ENCODE data around the gene AMDHD1. TPM values are rescaled to one million over a fixed set of nuclear protein-coding genes. Genes with fewer than 3 reads are reported as not detected.
"Not testable (repeated sequence)": the region's sequence is repeated elsewhere in the genome, so short reads cannot be mapped to it uniquely, and the experiment has no call there.

The AMDHD1 gene
- total and polyA plus RNA-seq, 7 experiments from 2014 or later, result 0.32 to 2.4 (median 0.77) TPM

DNA sequence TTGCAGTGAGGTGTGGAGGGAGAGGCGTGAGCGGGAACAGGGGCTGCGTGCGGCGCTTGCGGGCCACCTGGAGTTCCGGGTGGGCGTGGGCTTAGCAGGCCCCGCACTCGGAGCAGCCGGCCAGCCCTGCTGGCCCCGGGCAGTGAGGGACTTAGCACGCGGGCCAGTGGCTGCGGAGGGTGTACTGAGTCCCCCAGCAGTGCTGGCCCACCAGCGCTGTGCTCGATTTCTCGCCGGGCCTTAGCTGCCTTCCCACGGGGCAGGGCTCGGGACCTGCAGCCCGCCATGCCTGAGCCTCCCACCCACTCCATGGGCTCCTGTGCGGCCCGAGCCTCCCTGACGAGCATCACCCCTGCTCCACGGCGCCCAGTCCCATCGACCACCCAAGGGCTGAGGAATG is 26.0 kb downstream of the AMDHD1 start:
- POLR2A ChIA-PET, H3K4me1 Mint-ChIP-seq, ATAC-seq: not testable (repeated sequence)

DNA sequence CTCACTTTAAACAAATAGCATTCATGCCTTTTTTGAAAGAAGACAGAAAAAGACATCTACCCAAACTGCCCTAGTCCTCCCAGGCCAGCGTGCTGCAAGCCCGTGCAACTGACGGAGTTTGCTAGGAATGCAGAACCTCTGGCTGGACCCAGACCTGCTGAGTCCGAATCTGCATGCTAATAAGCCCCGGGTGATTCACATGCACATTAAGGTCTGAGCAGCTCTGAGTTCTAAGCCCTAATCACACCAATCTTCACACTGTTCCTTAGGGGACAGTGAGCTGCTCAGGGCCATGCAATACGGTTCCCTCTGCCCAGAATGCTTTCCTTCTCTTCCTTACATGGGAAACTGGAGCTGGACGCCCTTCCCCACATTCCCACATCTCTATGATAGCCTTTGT is 27.8 kb downstream of the AMDHD1 start:
- Mint-ChIP-seq H3K27me3 (no peaks in the 10 kb centered on the region), H3K36me3 (peaks cover 0 to 14% (median 9%) of the 10 kb centered on the region in 5 donors), H3K4me3 (no peak overlapping the region), H3K4me1 (no peaks in the 10 kb centered on the region), H3K9me3 (no peaks in the 10 kb centered on the region), H3K27ac (no peak overlapping the region)
- Histone ChIP-seq H3K4me3 (ENCODE audit: low read length) (no peak overlapping the region), H3K27ac (ENCODE audit: low read depth, low read length) (no peak overlapping the region), H3K9me3 (ENCODE audit: control insufficient read depth in 2 of 3, low read length in 3 of 3) (no peaks in the 10 kb centered on the region), H3K4me1 (ENCODE audit: control insufficient read depth in 2 of 2, insufficient read depth in 2 of 2, low read length in 2 of 2) (no peaks in the 10 kb centered on the region), H3K36me3 (ENCODE audit: control insufficient read depth in 2 of 3, insufficient read depth in 3 of 3, low read length in 3 of 3) (no peaks in the 10 kb centered on the region), H3K27me3 (ENCODE audit: control insufficient read depth in 2 of 2, insufficient read depth in 2 of 2, low read length in 2 of 2) (no peaks in the 10 kb centered on the region)
- intact Hi-C loops (cut with micrococcal nuclease), result no loop called here
- CTCF ChIA-PET, result no interaction called here
- POLR2A ChIA-PET, result no interaction called here
- ATAC-seq (no peak), DNase-seq (no peak)

More for the DNA sequence above, 26.0 kb downstream of the AMDHD1 start:
- H3K4me1 ChIP-seq (ENCODE audit: control insufficient read depth in 2 of 2, insufficient read depth in 2 of 2, low read length in 2 of 2); H3K27me3 ChIP-seq (ENCODE audit: control insufficient read depth in 2 of 2, insufficient read depth in 2 of 2, low read length in 2 of 2); H3K9me3 Mint-ChIP-seq; intact Hi-C loops (cut with micrococcal nuclease); H3K27me3 Mint-ChIP-seq; H3K4me3 ChIP-seq (ENCODE audit: low read length); H3K9me3 ChIP-seq (ENCODE audit: control insufficient read depth in 2 of 3, low read length in 3 of 3); H3K27ac Mint-ChIP-seq; H3K27ac ChIP-seq (ENCODE audit: low read depth, low read length); H3K36me3 ChIP-seq (ENCODE audit: control insufficient read depth in 2 of 3, insufficient read depth in 3 of 3, low read length in 3 of 3); DNase-seq; H3K4me3 Mint-ChIP-seq: not testable (repeated sequence)
- CTCF ChIA-PET, result interaction anchor here (1.2 kb wide), 1 partner anchor 29 kb away, joined by 3 read pairs; no protein-coding TSS in a partner anchor
- peaks cover 0 to 14% (median 9%) of the 10 kb centered on the region in 5 donors for H3K36me3 Mint-ChIP-seq

DNA sequence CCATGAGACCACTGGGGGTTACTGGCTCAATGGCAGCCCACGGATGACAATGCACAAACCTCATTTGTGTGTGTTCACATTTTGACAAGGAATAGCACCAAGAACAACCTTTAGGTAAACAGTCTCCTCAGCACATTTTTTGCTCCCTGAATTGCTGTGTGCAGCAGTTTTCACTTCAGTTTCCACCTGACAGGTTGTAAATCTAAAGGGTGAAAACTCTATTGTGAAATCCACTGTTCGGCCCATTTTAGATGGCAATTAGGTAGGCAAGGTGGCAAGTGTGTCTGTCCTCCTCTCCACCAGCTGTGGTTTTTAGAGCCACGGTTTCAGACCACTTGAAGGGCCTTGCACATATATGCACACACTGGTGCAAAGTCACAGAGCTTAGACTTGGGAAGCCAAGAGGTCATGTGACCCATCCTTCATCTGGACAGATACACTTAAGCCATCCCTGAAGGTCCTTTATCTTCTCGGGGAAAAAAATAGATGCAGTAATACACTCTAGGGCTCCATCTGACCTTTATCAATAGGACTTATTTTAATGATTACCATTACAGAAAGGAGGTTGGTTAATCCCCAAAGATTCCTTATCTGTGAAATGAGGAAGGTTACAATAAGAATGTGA is 29.8 kb downstream of the AMDHD1 start:
- DNase-seq (no peak), ATAC-seq (no peak)
- Mint-ChIP-seq H3K27ac (no peak overlapping the region), H3K4me3 (no peak overlapping the region), H3K36me3 (peaks cover 0 to 6% (median 0%) of the 10 kb centered on the region in 5 donors), H3K4me1 (no peaks in the 10 kb centered on the region), H3K27me3 (no peaks in the 10 kb centered on the region), H3K9me3 (no peaks in the 10 kb centered on the region)
- intact Hi-C loops (cut with micrococcal nuclease), result no loop called here
- Histone ChIP-seq H3K36me3 (ENCODE audit: control insufficient read depth in 2 of 3, insufficient read depth in 3 of 3, low read length in 3 of 3) (no peaks in the 10 kb centered on the region), H3K4me1 (ENCODE audit: control insufficient read depth in 2 of 2, insufficient read depth in 2 of 2, low read length in 2 of 2) (no peaks in the 10 kb centered on the region), H3K27ac (ENCODE audit: low read depth, low read length) (no peak overlapping the region), H3K27me3 (ENCODE audit: control insufficient read depth in 2 of 2, insufficient read depth in 2 of 2, low read length in 2 of 2) (no peaks in the 10 kb centered on the region), H3K4me3 (ENCODE audit: low read length) (no peak overlapping the region), H3K9me3 (ENCODE audit: control insufficient read depth in 2 of 3, low read length in 3 of 3) (no peaks in the 10 kb centered on the region)
- CTCF ChIA-PET, result no interaction called here
- POLR2A ChIA-PET, result interaction anchor here (0.7 kb wide), 1 partner anchor 10 kb away, joined by 5 read pairs; no protein-coding TSS in a partner anchor

DNA sequence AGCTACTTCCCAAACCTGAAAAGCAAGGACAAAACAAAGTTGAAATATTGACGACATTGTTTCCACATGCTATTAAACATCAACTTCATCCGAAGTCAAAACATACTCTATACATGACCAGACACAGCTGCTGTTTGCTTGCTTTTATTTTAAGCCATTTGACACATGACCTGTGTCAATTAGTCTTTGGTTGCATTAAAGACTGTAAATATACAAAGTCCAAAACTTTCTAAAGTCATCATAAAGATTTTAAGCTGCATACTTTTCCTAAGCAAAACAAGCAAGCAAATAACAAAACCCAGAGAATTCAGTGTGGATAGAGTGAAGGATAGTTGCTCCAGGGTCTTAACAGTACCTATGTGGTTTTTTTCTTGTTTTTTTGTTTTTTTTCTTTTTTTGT is 31.2 kb downstream of the AMDHD1 start:
- no peak overlapping the region for H3K4me3 Mint-ChIP-seq
- POLR2A ChIA-PET, result no interaction called here
- Histone ChIP-seq H3K4me1 (ENCODE audit: control insufficient read depth in 2 of 2, insufficient read depth in 2 of 2, low read length in 2 of 2) (no peaks in the 10 kb centered on the region), H3K36me3 (ENCODE audit: control insufficient read depth in 2 of 3, insufficient read depth in 3 of 3, low read length in 3 of 3) (no peaks in the 10 kb centered on the region), H3K9me3 (ENCODE audit: control insufficient read depth in 2 of 3, low read length in 3 of 3) (no peaks in the 10 kb centered on the region), H3K4me3 (ENCODE audit: low read length) (no peak overlapping the region), H3K27me3 (ENCODE audit: control insufficient read depth in 2 of 2, insufficient read depth in 2 of 2, low read length in 2 of 2) (no peaks in the 10 kb centered on the region), H3K27ac (ENCODE audit: low read depth, low read length) (no peak overlapping the region)
- intact Hi-C loops (cut with micrococcal nuclease), result no loop called here
- H3K27me3 Mint-ChIP-seq, result no peaks in the 10 kb centered on the region
- CTCF ChIA-PET, result no interaction called here
- H3K9me3 Mint-ChIP-seq, result no peaks in the 10 kb centered on the region
- H3K27ac Mint-ChIP-seq, result no peak overlapping the region
- DNase-seq (no peak), ATAC-seq (no peak)
- no peaks in the 10 kb centered on the region for H3K4me1 Mint-ChIP-seq
- H3K36me3 Mint-ChIP-seq, result peaks cover 0 to 4% (median 0%) of the 10 kb centered on the region in 5 donors

DNA sequence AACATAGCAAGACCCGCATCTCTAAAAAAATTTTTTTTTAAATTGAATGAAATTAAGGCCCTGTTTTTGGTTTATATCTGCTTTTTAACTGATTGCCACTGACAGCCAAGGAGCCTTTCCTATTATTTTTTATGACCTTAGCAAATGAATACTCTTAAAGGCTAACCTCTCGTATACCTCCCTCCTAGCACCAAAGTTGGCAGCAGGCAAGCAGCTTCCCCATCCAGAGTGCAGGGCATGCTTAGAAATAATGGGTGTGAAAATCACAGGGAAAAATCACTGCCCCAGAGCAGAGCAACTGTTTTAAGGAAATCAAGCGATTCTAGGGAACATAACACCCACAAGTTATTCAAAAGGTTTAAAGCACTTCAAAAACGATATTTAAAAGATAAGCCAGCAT is 32.4 kb downstream of the AMDHD1 start:
- H3K9me3 Mint-ChIP-seq, result no peaks in the 10 kb centered on the region
- intact Hi-C loops (cut with micrococcal nuclease), result no loop called here
- Histone ChIP-seq H3K36me3 (ENCODE audit: control insufficient read depth in 2 of 3, insufficient read depth in 3 of 3, low read length in 3 of 3) (no peaks in the 10 kb centered on the region), H3K27me3 (ENCODE audit: control insufficient read depth in 2 of 2, insufficient read depth in 2 of 2, low read length in 2 of 2) (no peaks in the 10 kb centered on the region), H3K27ac (ENCODE audit: low read depth, low read length) (no peak overlapping the region), H3K4me1 (ENCODE audit: control insufficient read depth in 2 of 2, insufficient read depth in 2 of 2, low read length in 2 of 2) (no peaks in the 10 kb centered on the region), H3K4me3 (ENCODE audit: low read length) (no peak overlapping the region), H3K9me3 (ENCODE audit: control insufficient read depth in 2 of 3, low read length in 3 of 3) (no peaks in the 10 kb centered on the region)
- H3K4me3 Mint-ChIP-seq, result no peak overlapping the region
- no peak for DNase-seq
- H3K27ac Mint-ChIP-seq, result no peak overlapping the region
- no peaks in the 10 kb centered on the region for H3K4me1 Mint-ChIP-seq
- ATAC-seq, result no peak
- peaks cover 0 to 4% (median 0%) of the 10 kb centered on the region in 5 donors for H3K36me3 Mint-ChIP-seq
- POLR2A ChIA-PET, result no interaction called here
- no peaks in the 10 kb centered on the region for H3K27me3 Mint-ChIP-seq
- CTCF ChIA-PET, result no interaction called here

DNA sequence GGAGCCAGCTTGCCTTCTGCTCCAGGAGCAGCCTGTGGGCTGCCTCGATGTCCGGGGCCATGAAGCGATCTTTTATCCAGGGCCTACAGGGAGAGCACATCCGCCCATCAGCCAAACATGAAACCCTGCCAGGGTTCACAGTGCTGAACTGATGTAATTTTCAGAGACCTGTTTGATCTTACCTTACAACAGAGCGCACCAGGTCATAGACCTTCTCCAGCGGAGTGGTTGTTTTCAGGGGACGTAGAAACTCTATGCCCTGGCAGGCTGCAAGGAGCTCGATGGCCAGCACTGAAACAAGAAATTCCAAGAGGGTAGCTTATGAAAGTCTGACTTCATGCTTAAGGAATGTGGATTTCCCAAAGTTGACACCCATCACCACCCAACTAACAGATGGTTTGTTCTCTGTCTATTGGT is 33.3 kb downstream of the AMDHD1 start:
- Mint-ChIP-seq H3K4me3 (no peak overlapping the region), H3K4me1 (no peaks in the 10 kb centered on the region)

DNA sequence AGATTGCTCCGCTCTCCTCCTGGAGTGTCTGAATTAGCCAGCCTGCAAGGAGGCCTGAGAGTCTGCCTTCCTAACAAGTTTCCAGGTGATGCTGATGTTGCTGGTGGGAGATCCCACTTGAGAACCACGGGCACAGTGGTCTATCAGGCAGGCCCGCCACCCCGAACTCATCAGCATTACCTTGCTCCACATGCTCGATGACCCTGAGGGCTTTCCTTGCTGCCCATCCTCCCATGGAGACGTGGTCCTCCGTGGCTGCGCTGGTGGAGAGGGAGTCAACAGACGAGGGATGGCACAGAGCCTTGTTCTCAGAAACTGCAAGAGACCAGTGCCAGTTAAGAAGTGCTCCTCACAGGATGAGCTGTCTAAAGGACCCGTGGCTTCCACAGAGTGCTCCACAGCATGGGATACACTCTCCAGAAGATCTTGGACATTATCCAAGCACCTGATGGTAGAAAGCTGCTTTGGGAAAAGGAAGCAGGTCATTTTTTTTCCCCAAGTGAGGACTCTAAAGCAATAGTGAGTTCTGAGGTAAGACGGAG is 34.7 kb downstream of the AMDHD1 start:
- DNase-seq (no peak), ATAC-seq (no peak)
- Histone ChIP-seq H3K9me3 (ENCODE audit: control insufficient read depth in 2 of 3, low read length in 3 of 3) (no peaks in the 10 kb centered on the region), H3K36me3 (ENCODE audit: control insufficient read depth in 2 of 3, insufficient read depth in 3 of 3, low read length in 3 of 3) (no peaks in the 10 kb centered on the region), H3K27ac (ENCODE audit: low read depth, low read length) (no peak overlapping the region), H3K27me3 (ENCODE audit: control insufficient read depth in 2 of 2, insufficient read depth in 2 of 2, low read length in 2 of 2) (no peaks in the 10 kb centered on the region), H3K4me1 (ENCODE audit: control insufficient read depth in 2 of 2, insufficient read depth in 2 of 2, low read length in 2 of 2) (no peaks in the 10 kb centered on the region), H3K4me3 (ENCODE audit: low read length) (no peak overlapping the region)
- intact Hi-C loops (cut with micrococcal nuclease), result no loop called here
- POLR2A ChIA-PET, result no interaction called here
- H3K4me1 Mint-ChIP-seq, result no peaks in the 10 kb centered on the region
- H3K4me3 Mint-ChIP-seq, result no peak overlapping the region
- CTCF ChIA-PET, result interaction anchor here (0.6 kb wide), 2 partner anchors 11 to 22 kb away, joined by 3 read pairs; no protein-coding TSS in a partner anchor
- H3K36me3 Mint-ChIP-seq, result peaks cover 0 to 4% (median 0%) of the 10 kb centered on the region in 5 donors
- H3K27me3 Mint-ChIP-seq, result no peaks in the 10 kb centered on the region
- no peak overlapping the region for H3K27ac Mint-ChIP-seq
- no peaks in the 10 kb centered on the region for H3K9me3 Mint-ChIP-seq

More for the DNA sequence above, 33.3 kb downstream of the AMDHD1 start:
- Histone ChIP-seq H3K36me3 (ENCODE audit: control insufficient read depth in 2 of 3, insufficient read depth in 3 of 3, low read length in 3 of 3) (no peaks in the 10 kb centered on the region), H3K27me3 (ENCODE audit: control insufficient read depth in 2 of 2, insufficient read depth in 2 of 2, low read length in 2 of 2) (no peaks in the 10 kb centered on the region), H3K27ac (ENCODE audit: low read depth, low read length) (no peak overlapping the region), H3K9me3 (ENCODE audit: control insufficient read depth in 2 of 3, low read length in 3 of 3) (no peaks in the 10 kb centered on the region), H3K4me3 (ENCODE audit: low read length) (no peak overlapping the region), H3K4me1 (ENCODE audit: control insufficient read depth in 2 of 2, insufficient read depth in 2 of 2, low read length in 2 of 2) (no peaks in the 10 kb centered on the region)
- Mint-ChIP-seq H3K36me3 (peaks cover 0 to 4% (median 0%) of the 10 kb centered on the region in 5 donors), H3K9me3 (no peaks in the 10 kb centered on the region), H3K27ac (no peak overlapping the region), H3K27me3 (no peaks in the 10 kb centered on the region)
- DNase-seq, result no peak
- CTCF ChIA-PET, result no interaction called here
- intact Hi-C loops (cut with micrococcal nuclease), result no loop called here
- POLR2A ChIA-PET, result no interaction called here
- ATAC-seq, result no peak
